ENCODE data around the gene GAS7. TPM values are rescaled to one million over a fixed set of nuclear protein-coding genes. Genes with fewer than 3 reads are reported as not detected.
A peak's percentile ranks its signal among the peaks of the same experiment; 100 is the strongest.

GAS7 gene
- total RNA-seq, 1 experiment from 2014 or later, result 0.10 TPM

DNA sequence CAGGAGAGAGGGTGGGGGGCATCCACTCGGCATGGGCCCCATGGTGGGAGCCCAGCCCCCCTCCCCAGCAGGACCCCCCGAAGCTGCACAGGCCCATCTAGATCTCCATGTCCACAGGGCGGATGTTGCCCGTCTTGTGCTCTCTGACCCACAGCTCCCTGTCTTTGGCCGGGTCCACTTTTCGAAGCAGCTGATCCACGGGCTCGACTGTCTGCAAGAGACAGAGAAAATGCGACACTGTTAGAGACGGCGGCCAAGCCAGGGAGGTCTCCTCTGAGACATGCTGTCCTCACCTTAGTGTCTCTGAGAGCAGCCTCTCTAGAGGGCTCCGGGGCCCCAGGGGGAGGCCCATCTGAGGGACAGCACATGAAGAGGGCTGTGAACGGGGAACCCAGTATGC lies 281.3 kb downstream of the GAS7 start:
- no peak for DNase-seq (ENCODE audit: low spot score)

DNA sequence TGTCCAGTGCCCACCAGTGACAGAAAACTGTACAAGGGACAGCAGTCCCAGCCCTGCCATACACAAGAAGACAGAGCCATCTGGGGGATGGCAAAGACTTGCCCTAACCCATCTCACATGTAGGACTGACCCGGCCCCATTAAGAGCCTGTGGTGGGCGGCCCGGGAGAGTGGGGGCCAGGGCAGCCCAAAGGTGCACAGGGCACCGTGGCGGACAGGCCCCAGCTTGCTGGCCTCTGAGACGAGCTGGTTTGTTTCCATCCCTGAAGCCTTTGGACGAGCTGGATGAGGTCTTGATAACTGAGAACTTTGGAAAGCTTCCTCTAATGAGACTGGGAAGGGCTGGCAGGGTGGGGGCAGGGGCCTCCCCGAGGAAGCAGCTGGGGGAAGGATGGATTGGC lies 282.3 kb downstream of the GAS7 start:
- DNase-seq (ENCODE audit: low spot score), result no peak

DNA sequence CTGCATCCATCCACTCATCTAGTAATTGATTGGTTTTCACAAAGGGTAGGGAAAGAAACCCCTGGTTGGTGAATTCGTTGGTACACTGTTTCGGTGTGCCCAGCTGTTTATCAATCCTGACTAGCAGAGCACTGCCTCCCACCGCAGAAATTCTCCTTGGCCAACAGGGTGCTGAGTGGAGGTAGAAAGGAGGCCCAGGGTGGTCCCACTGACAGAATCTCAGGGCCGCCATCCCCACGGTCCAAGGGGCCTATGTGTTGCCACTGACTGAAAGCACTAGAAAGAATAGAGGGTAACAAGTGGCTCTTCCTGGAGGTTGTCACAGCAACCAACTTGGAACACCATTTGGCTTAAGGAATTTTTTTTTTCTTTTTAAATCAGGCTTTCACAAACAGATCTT lies 284.9 kb downstream of the GAS7 start:
- DNase-seq (ENCODE audit: low spot score), result no peak

DNA sequence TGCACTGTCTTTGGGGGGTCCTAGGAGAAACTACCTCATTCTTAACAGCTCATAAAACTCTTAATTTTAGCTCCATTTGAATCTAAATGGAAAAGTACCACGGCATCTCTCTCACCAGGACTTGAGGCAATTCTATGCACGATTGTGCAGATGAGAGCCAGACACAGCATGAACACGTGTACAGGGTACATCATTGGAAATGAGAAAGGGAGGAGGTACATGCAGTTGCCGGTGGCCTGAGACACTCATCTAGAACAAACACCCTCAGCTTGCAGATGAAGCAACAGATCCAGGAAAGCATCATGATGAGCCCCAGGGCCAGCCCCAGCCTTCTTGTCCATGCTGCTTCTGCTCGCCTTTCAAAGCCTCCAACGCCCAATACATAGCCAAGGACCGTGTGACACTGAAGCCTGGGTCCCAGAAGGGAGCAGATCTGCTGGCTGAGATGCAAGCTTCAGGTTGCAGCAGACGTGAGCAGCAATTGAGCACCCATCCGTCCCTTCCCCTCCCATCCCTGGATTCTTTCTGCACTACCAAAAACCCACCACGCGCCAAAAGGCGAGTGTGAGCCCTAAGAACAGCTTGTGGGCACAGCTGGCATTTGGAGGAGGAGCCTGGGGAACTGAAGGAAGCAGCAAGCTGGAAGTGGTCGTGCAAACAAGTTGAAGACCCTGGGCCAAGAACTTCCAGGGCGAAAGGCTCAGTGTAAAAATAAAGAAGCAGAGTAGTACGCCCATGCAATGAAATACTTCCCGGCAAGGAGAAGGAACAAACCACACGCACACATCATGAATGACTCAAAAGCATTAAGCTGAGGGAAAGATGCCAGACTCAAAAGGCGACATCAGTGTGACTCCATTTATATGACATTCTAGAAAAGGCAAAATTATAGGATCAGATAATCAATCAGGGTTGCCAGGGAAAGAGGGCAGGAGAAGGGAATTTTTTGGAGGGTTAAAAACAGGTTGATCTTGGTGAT lies 286.0 kb downstream of the GAS7 start:
- DNase-seq (ENCODE audit: low spot score), result no peak

DNA sequence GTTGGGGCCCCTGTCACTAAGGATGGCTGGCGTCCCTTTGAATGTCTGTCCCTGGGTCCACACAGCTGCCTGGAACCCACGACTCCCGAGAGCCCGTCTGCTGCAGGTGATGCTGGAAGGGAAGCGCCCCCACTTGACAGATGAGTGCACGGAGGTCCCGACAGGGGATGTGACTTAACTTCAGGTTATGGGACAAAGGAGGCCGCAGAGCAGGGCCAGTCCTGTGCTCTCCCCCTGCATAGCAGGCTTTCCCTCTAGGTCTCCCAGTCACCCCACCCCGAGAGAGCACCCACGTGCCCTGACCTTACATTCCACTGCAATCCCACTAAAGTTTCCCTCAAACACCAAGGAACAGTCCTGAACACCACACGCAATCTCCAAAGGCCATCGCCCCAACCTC lies 287.3 kb downstream of the GAS7 start:
- no peak for DNase-seq (ENCODE audit: low spot score)

DNA sequence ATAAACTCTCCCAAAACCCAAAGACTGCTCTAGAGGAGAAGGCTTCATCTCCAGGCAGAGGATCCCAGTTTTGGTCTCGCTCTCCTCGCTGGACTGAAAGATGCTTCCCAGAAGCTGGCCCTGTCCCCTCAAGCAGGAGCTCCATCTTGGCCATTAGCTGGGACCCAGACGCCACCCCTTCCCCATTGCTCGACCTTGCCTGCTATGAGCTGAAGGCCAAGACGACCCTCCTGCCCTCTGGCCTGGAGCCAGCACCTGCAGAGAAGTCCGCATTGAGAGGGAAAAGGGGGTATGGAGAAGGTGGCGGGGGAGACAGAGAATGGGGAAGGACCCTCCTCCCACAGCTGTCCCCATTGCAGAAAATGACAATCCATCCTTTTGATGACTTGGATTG lies 289.8 kb downstream of the GAS7 start:
- DNase-seq (ENCODE audit: low spot score), result no peak

DNA sequence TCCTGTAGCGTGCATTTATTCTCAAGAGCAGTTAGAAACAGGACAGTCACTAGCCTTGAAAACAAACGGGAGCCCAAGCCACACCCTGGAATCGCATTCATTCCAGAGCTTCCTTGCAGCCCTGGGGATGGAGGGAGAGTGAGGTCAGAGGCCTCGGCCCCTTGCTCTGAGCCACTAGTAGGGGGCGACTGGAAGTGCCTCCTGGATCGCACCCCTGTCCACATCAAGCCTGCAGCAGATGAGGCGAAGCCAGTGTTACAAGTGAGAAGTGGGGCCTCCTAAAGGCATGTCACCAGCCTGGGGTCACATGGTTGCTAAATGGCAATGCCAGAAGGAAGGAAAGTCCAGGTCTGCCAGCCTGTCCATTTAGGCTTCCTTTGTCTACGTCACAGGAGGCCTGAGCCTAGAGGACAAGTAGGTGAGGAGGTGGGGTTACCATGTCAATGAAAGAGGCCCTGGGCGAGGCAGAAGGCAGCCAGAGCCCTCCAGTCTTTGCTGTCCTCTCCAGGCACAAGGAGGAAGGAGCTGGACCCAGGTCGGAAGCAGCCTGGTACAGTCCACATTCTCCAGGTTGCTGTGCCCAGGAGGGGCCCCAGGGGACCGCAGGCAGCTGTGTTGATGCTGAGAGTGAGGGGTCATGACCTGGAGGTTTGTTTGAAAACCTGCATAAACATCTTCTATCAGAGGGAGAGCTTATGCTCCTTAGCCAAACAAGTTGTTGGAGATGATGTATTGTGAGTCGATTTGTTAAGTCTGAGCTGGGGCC lies 290.3 kb downstream of the GAS7 start:
- DNase-seq (ENCODE audit: low spot score), result peak; percentile 25

DNA sequence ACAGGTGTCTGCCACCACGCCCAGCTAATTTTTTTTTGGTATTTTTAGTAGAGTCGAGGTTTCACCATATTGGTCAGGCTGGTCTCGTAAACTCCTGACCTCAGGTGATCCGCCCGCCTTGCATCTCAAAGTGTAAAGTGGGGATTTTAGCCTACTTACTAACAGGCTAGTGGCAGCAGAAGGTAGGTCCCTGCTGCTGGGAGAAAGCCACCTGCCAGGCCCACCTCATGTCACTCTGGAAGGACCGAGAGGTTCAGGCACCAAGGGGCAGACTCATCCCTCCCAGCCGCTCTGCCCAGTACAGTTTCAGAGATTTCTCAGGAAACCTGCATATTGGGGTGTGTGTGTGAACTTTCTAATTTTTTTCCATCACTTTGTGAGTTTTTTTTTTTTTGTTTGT lies 291.3 kb downstream of the GAS7 start:
- no peak for DNase-seq (ENCODE audit: low spot score)

DNA sequence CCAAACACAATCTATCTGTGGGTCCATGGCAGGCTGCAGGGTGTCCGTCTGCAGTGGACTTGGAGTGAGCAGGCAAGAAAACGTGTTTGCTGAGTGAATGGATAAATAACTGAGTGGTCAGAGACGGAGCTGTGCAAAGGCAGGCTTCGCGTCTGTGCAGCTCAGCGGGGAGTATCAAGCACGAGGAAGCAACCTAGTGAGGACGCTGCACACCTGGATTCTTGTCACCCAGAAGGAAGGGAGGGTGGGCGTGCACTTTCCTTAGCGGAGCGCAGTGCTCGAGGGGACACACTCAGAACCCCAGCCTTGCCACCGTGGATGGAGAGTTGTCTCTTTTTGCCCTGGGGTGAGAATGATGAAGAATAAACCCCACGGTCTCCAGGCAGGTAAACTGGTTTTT lies 291.8 kb downstream of the GAS7 start:
- DNase-seq (ENCODE audit: low spot score), result no peak

DNA sequence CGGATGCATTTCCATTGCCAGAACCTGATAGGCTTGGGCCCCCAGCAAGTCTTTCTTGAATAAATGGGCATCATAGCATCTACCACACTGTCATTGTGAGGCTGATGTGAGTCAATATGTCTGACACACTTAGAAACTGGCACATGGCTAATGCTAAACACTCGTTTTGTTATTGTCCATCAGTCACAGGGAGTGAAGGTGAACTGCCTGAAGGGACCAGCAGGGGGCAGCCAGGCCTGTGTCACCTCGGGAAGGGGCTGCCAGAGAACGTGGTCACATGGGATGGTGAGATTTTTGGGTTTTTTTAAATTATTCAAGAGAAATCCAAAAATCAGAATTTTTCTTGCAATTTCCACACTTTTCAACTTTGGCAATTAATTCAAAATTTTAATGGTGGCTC lies 292.5 kb downstream of the GAS7 start:
- peak; percentile 44 for DNase-seq (ENCODE audit: low spot score)

DNA sequence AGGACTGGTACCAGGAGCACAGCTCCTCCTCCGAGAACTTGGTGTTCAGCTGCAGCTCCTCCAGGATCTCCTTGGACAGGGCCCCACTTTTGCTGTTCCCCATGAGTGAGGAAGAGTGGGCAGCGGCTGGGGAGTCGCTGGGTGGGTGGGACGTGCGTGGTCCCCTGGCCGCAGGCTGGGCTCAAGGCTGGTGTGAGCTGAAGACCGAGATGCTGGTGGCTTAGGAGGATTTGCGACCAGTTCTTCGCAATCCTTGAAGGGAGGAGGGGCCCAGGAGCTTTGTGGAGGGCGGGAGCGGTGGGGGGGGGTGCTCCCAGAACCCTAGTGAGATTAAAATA lies 293.4 kb downstream of the GAS7 start, which contains the start of gene RCVRN:
Gene RCVRN, minus strand, starts transcription at position 194 of the 338 bp plus-strand sequence. Its CDS starts 91 bp downstream, at position 103.
- DNase-seq (ENCODE audit: low spot score), result no peak

DNA sequence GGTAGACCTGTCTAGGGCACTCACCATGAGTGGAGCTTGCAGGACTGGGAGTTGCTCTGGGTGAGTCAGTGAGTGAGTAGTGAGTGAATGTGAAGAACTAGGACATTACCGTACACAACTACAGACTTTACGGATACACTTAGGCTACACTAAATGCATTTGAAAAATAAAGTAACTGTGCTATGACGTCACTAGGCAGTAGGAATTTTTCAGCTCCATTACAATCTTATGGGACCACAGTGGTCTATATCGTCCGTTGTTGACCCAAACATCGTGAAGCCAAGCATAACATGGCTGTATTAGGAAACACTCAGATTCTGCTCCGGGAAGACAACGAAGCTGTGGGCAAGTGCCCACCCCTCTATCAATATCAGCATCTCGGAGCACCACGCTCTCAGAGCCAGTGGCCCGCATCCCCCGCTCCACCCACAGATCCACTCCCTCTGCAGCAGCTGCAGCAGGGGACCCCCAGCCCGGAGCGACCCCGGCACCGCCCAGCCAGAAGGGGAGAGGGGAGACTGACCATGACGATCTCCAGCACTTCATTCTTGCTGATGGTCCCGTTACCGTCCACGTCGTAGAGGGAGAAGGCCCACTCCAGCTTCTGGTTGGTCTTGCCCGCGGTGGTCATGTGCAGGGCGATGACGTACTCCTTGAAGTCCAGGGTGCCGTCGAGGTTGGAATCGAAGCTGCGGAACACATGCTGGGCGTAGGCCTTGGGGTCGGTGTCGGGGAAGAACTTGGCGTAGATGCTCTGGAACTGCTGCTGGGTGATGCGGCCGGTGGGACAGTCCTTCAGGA lies 293.9 kb downstream of the GAS7 start:
- no peak for DNase-seq (ENCODE audit: low spot score)

DNA sequence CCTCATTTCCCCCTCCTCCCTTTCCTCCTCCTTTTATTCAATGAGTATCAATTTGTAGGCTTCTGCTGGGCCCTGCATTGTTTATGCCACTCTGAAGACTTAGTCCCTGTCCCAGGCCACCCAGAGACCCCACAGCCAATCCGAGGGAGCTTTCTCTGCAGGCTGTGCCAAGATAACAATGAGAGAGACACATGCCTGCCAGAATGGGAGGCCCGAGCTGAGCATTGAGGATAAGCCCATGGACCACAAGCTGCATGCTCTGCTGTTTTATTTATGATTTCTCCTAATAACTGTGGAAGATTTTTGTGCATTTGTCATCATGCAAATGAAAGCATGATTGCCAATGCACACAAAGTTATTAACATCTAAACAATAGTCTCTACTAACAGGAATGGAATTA lies 296.3 kb downstream of the GAS7 start:
- DNase-seq (ENCODE audit: low spot score), result no peak

DNA sequence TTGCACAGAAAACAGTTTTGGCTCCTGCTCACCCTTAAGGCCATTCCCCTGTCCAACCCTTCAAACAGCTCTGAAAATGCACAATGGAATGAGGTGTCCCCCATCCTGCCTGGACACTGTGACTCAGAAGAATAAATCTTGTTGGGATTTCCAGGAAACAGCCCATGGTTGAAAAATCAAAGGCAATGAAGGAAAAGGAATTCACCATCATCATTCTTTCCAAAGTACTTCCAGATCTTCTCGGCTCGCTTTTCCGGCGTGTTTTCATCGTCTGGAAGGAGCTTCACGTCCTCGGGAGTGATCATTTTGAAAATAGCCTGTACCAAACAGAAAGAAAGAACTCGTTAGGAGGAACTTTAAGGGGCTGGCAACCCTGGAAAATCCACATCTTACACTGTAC lies 297.6 kb downstream of the GAS7 start:
- peak; percentile 91 for DNase-seq (ENCODE audit: low spot score)

DNA sequence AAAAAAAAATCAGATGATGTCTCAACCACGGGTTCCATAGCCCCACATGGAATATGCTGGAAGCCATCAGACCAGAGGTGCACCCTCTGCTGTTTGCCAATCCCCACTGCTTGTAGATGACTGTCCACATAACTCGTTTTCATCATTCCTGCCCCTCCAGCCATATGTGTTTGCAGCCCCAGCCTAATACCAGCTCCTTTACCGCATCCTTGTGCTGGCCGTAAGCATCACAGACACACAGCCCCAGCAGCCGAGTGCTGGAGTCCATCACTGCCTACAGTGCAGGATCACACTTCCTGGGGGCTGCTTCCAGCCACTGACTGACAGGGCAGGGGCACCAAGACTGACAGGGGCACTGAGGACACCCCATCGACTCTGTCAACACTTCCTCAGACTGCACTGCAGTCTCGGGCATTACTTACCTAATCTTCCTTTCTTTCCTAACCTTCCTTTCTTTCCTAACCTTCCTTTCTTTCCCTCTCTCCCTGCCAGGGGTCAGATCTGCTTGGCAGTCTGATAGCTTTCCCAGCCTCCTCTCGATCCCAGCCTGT lies 298.3 kb downstream of the GAS7 start:
- DNase-seq (ENCODE audit: low spot score), result peak; percentile 41

DNA sequence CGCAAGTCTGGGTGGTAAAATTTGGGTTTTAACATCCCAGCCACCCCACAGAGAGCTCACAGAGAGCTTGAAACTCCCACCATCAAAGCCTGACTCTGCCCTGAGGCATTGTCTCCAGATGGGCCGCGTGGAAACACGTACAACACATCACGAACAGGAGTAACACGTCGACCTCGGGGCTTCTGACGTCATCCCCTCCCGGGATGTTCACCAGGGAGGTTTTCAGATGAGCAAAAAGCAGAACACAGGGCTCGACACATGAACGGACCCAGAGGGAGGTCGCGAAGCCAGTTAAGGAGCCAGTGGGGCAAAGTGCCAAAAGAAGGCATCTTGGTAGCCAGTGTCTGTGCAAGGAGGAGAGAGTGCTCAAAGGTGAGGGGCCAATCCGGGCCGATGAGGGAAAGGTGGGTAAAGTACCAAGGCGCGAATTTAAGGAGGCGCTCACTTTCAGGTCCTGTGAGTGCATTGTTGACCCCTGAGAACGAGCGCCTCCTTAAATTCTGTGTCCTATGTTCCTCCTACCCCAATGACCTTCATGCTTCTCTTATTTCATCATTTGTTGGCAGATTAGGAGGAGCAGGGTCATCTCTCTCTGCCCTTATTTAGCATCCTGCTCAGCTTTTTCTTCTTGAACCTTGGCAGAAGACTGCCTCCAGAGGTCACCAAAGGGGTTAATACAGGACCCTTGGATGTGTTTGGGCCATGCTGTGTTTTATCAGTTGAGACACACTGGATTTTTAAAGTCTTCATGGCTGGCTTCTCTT lies 298.9 kb downstream of the GAS7 start:
- DNase-seq (ENCODE audit: low spot score), result no peak

DNA sequence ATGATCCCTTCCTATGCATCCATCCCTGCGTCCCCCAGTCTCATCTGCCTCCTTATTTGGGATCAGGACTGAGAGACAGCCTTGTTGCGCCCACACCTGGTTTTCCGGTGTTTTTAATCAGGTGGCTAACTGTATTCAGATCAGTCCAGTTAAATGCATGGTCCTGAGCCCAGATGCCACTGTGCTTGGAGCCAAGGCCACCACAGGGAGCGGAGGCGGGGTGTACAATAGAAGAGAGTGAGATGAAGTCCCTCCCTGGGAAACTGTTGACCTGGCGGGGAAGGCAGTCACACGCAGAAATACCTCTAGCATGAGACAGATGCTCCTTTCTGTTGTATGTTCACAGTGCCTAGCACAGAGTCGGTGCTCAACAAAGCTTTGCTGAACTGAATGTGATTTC lies 299.6 kb downstream of the GAS7 start:
- DNase-seq (ENCODE audit: low spot score), result no peak

DNA sequence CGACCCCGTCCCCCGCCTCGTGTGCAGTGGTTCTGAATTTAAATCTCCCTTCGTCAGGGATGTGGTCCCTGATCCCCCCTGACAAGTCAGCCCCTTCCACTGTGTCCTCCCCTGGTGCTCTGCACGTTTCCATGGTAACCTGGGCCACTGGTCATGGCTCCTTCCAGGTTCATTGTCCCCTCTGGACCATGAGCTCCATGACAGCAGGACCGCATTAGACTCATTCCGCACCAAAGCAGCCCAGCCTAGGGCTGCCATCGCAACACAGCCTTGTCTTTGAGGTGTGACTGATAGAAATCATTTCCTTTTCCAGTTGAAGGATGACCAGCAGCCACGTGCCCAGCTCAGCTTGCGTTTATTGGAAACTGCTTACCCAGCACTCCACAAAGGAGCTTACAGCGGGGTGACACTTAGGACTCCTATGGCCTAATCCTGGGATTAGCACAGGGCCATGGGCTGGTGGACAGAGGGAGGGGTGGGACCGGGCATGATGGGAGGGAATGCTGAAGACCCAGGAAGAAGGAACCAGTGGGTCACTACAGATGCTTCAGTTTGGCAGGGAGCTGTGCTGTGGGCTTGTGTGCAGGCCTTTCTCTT lies 300.9 kb downstream of the GAS7 start:
- DNase-seq (ENCODE audit: low spot score), result no peak

DNA sequence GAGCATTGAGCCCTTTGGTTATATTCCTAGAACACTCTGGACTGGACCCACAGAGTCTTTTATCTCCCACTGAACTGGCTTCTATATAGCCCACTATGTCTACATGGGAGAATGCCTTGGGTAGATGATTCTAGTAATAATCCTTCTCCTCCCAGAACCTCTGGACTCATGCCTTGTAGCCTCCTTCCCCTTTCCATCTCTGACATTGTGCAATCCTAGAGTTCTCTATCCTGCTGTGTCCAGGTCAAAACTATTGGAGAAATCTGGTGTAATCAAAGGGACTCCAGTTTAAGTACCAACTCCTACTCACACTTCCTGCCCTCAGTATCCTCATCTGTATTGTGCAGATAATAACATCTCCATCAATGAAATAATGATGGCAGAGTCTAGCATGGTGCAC lies 302.5 kb downstream of the GAS7 start:
- no peak for DNase-seq (ENCODE audit: low spot score)

DNA sequence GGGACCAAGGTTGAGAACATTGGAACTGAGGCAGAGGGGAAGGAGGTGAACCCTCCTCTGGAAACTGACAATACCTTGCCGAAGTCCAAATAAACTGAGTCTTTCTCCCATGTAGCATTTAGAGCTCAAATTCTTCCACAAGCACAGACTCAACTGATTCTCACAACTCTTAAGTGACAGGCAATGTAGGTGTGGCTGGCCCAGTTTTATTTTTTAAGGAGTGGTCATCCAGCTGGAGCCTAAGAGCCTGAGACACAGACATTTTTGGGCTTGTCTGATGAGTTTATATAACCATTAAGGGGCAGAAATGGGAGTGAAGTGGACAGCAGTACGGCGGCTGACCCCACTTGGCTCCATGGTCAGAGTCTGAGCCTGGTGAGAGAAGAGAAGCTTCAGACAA lies 304.2 kb downstream of the GAS7 start:
- no peak for DNase-seq (ENCODE audit: low spot score)

All from A172 (cell line).